Peyer's patch (tissue), 4 donors: ENCODE measurements around the gene ANO7. TPM values are rescaled to one million over a fixed set of nuclear protein-coding genes. Genes with fewer than 3 reads are reported as not detected.

Experiments used
- DNase-seq, 3 donors: peaks; one replicate each; pipeline ENCODE4 v3.0.0-alpha.2; 2017 to 2019
- H3K27ac ChIP-seq, 4 donors: fragments of 200-600 bp; sonication (generic); one replicate each; pipeline ENCODE4 v1.5.1; 2016 to 2019
- H3K27me3 ChIP-seq, 2 donors: fragments of 200-600 bp; sonication (generic); one replicate each; pipeline ENCODE4 v1.5.1; 2019
- H3K36me3 ChIP-seq, 3 donors: fragments of 200-600 bp; sonication (generic); one replicate each; pipeline ENCODE4 v1.5.1; 2016 to 2019
- H3K4me1 ChIP-seq, 4 donors: fragments of 200-600 bp; sonication (generic); one replicate each; pipeline ENCODE4 v1.5.1; 2016 to 2019
- H3K4me3 ChIP-seq, 4 donors: fragments of 200-600 bp; sonication (generic); 1 replicate in 3 of 4; 2 replicates in 1 of 4; pipeline ENCODE4 v1.5.1; 2016 to 2019; ENCODE audit warnings: mild to moderate bottlenecking in 1 of 4
- H3K9me3 ChIP-seq, 4 donors: fragments of 200-600 bp; sonication (generic); one replicate each; pipeline ENCODE4 v1.5.1; 2016 to 2019; ENCODE audit warnings: mild to moderate bottlenecking in 1 of 4
- POLR2A ChIP-seq, 2 donors: fragments of 450-650 bp; IDR thresholded peaks; one replicate each; pipeline ENCODE4 v1.5.1; 2017; ENCODE audit warnings: antibody characterized with exemption in 2 of 2, mild to moderate bottlenecking in 2 of 2, moderate library complexity in 2 of 2
- total RNA-seq, 4 donors: library from RNA; depleted of rRNA; stranded (reverse); fragments of >200 nt; gene quantifications; one replicate each; pipeline ENCODE4 v1.1.0, GENCODE V29; 2016
- TF ChIP-seq, protein P1 (sequence below), 6 experiments: fragments of 450-650 bp in 4 of 6; fragments of 200-600 bp in 2 of 6; sonication (generic) in 1 of 6; IDR thresholded peaks; one replicate each; pipeline ENCODE4 v1.5.1; 2017 to 2019; ENCODE audit warnings: antibody characterized with exemption in 6 of 6, mild to moderate bottlenecking in 3 of 6, moderate library complexity in 1 of 6

Gene ANO7
- total RNA-seq, 4 donors from 2014 or later: 89.1 to 188 (median 102) TPM

DNA sequence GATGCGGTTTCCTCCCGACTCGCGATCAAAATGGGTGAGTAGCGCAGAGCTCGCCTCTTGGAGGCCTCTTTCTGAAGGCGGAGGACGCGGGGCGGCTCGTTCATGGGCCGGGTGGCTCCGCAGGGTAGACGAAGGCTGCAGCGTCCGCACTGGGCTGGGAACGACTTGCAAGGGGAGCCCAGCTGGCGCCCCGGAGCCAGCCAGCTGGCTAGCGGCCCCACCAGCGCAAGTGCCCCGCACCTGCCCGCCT is 38.9 kb upstream of the ANO7 start:
- peak overlapping the region; percentile 37 to 83 (median 62) for H3K27ac ChIP-seq

DNA sequence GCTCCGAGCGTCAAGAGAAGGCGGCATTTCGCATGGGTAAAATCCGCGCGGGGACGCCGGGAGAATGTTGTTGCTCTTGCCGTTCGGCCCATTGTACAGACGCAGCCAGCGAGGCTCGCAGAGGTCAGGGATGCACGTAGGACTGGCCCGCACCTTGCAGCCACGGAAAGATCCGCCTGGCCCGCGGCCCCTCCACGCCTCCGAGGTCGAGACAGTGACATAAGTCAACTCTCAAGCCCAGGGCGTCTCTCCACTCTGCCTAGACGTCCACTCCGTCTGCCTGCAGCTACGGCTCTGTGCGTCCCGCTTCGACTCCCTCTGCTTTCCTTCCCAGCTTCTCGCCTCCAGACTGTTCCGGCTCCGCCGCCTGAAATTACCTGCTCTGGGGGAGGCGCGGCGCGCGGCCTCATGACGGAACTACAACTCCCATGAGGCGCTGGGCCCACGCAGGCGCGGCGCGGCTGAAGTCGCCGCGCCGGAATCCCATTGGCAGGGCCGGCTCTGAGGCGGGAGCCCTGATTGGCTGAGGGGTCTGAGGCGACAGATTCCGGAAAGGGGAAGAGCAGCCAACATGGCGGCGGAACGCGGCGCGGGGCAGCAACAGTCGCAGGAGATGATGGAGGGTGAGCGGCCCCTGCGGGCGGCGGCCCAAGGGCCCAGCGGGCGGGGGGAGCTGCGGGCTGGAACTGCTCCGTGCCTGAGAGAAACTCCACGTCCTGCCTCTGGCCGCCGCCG is 38.4 kb upstream of the ANO7 start, which contains the start of gene PPP1R7:
Gene PPP1R7 (plus strand): TSS at position 543 of the 735 bp plus-strand sequence. CDS start 29 bp downstream, at position 572.
- H3K36me3 ChIP-seq: no peaks in the 10 kb centered on the region
- H3K4me1 ChIP-seq: peaks cover 0 to 18% (median 7%) of the 10 kb centered on the region in 4 donors
- no peaks in the 10 kb centered on the region for H3K27me3 ChIP-seq
- peak within 1 kb of the TSS; percentile 80 to 92 (median 90) for H3K4me3 ChIP-seq
- peak; percentile 94 to 98 (median 96) for DNase-seq
- H3K27ac ChIP-seq: peak within 1 kb of the TSS; percentile 72 to 83 (median 78)
- TF ChIP-seq, protein P1, sequence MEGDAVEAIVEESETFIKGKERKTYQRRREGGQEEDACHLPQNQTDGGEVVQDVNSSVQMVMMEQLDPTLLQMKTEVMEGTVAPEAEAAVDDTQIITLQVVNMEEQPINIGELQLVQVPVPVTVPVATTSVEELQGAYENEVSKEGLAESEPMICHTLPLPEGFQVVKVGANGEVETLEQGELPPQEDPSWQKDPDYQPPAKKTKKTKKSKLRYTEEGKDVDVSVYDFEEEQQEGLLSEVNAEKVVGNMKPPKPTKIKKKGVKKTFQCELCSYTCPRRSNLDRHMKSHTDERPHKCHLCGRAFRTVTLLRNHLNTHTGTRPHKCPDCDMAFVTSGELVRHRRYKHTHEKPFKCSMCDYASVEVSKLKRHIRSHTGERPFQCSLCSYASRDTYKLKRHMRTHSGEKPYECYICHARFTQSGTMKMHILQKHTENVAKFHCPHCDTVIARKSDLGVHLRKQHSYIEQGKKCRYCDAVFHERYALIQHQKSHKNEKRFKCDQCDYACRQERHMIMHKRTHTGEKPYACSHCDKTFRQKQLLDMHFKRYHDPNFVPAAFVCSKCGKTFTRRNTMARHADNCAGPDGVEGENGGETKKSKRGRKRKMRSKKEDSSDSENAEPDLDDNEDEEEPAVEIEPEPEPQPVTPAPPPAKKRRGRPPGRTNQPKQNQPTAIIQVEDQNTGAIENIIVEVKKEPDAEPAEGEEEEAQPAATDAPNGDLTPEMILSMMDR (IDR thresholded peaks at IDR 0.05): peak; percentile 13 to 43 (median 26)
- peak; percentile 46 to 55 for TF ChIP-seq POLR2A (IDR thresholded peaks at IDR 0.05)
- H3K9me3 ChIP-seq: no peaks in the 10 kb centered on the region

More for the DNA sequence above, 38.9 kb upstream of the ANO7 start:
- peak overlapping the region; percentile 80 to 92 (median 90) for H3K4me3 ChIP-seq
- TF ChIP-seq, protein P1 (IDR thresholded peaks at IDR 0.05): no peak
- TF ChIP-seq POLR2A (IDR thresholded peaks at IDR 0.05): no peak
- no peaks in the 10 kb centered on the region for H3K27me3 ChIP-seq
- peaks cover 0 to 18% (median 7%) of the 10 kb centered on the region in 4 donors for H3K4me1 ChIP-seq
- DNase-seq: no peak
- H3K9me3 ChIP-seq: no peaks in the 10 kb centered on the region
- no peaks in the 10 kb centered on the region for H3K36me3 ChIP-seq

DNA sequence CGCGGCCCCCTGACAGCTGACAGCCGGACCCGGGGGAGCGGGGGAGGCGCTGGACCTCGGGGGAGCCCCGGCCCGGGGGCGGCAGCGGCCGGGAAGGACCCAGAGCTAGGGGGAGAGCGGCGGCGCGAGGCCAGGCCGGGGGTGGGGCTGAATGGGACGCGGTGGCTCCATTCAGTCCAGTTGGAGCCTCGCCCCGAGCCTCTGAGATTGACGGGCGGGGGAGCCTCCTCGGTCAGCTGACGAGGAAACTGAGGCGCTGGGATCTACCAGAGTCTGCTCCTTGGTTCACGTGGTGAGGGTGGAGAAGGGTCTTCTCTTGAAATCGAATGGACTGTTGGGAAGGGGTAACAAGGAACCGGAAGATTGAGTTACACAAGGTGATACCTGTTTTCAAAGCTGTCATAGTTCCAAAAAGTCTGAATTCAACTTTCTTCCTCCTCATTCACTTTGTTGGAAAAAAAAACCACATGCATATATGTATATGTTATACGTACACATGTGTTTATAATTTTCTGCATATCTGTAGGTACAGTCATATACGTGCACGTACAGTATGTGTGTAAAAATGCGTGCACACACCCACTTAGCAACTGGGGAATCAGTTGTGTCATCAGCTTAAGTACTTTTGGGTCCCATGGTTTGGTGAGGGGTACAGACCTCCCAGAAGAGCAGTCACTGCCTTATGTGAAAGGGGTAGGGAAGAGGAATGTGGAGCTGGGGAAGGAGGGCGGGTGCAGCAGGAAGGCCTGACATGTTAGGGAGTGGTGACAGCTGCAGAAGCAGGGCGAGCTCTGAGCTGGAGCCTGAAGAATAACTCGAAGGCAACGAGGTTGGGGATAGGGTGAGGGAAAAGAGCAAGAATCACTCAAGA is 37.6 kb upstream of the ANO7 start:
- TF ChIP-seq, protein P1 (IDR thresholded peaks at IDR 0.05): peak in 2 of 6 experiments; percentile 0 to 1
- TF ChIP-seq POLR2A (IDR thresholded peaks at IDR 0.05): no peak
- H3K27me3 ChIP-seq: no peaks in the 10 kb centered on the region

DNA sequence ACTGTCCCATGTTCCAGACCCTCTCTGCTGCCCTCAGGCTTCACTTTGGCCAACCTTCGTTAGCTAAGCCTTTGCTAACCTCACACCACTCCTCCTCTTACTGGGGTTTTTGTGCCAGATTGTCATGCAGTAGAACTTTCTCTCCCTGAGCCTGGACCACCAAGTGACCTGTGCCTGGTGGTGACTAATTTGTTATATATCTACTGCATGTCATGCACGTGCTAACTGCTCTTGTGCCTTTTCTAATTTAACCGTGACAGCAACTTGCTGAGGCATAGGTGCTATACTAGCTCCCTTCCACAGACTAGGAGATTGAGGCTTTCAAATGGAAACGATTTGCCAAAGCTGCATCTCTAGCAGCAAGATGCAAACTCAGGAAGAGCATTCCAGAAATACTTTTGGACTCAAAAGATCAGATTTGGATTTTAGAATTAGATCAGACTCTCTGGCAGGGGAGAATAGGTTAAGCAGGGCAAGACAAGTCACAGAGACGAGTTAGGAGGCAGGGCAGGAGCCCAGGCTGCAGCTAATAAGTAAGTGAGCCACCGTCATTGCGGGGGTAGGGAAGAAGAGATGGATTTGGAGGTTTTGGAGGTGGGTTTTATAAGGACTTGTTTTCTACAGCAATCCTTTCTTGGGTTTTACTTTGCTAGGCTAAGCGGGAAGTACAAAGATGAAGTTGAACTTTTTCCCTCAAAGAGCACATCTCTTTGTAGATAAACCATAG is 36.4 kb upstream of the ANO7 start:
- H3K27ac ChIP-seq: no peak overlapping the region
- no peaks in the 10 kb centered on the region for H3K9me3 ChIP-seq
- no peaks in the 10 kb centered on the region for H3K27me3 ChIP-seq
- TF ChIP-seq, protein P1 (IDR thresholded peaks at IDR 0.05): no peak
- no peak for TF ChIP-seq POLR2A (IDR thresholded peaks at IDR 0.05)
- no peaks in the 10 kb centered on the region for H3K36me3 ChIP-seq
- H3K4me3 ChIP-seq: no peak overlapping the region
- peaks cover 0 to 18% (median 7%) of the 10 kb centered on the region in 4 donors for H3K4me1 ChIP-seq
- no peak for DNase-seq

More for the DNA sequence above, 37.6 kb upstream of the ANO7 start:
- H3K36me3 ChIP-seq: no peaks in the 10 kb centered on the region
- peak overlapping the region; percentile 80 to 92 (median 90) for H3K4me3 ChIP-seq
- peak overlapping the region; percentile 72 to 83 (median 78) for H3K27ac ChIP-seq
- H3K9me3 ChIP-seq: no peaks in the 10 kb centered on the region
- peaks cover 0 to 18% (median 7%) of the 10 kb centered on the region in 4 donors for H3K4me1 ChIP-seq
- no peak for DNase-seq

DNA sequence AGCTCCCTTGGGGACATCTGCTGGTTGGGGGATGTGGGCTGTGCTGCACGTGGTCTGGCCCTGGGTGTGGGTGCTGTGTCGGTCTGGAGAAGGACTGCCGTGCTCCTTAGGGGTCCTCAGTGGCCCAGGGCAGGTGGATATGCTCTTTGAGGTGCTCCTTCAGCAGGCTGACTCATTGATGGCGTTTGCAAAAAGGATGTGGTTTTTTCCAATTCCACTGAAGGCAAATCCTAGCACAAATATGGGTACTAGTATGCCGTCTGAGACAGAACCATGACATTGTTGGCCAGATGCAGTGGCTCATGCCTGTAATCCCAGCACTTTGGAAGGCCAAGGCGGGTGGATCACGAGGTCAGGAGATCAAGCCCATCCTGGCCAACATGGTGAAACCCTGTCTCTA is 34.9 kb upstream of the ANO7 start:
- peaks cover 0 to 14% (median 0%) of the 10 kb centered on the region in 3 donors for H3K36me3 ChIP-seq
- no peak for TF ChIP-seq POLR2A (IDR thresholded peaks at IDR 0.05)
- TF ChIP-seq, protein P1 (IDR thresholded peaks at IDR 0.05): no peak

More for the DNA sequence above, 34.9 kb upstream of the ANO7 start:
- H3K4me3 ChIP-seq: no peak overlapping the region
- H3K27me3 ChIP-seq: no peaks in the 10 kb centered on the region
- H3K27ac ChIP-seq: no peak overlapping the region
- peaks cover 0 to 12% (median 5%) of the 10 kb centered on the region in 4 donors for H3K4me1 ChIP-seq
- no peaks in the 10 kb centered on the region for H3K9me3 ChIP-seq
- no peak for DNase-seq
